HFF-Myc (cell line): ENCODE data around the gene CHKA.

Experiments used
- DNase-seq: peaks from one replicate; pipeline ENCODE4 v3.0.0-alpha.2; 2011; ENCODE audit warnings: low read depth; ENCODE audit errors: extremely low read depth
- H3K4me3 ChIP-seq: replicated peaks from 2 replicates; pipeline ENCODE4 v1.5.1; 2011; ENCODE audit warnings: low read depth, mild to moderate bottlenecking, control low read depth, low read length
- TF ChIP-seq, protein P1 (sequence below): IDR thresholded peaks from 2 replicates; pipeline ENCODE4 v1.5.1; 2012; ENCODE audit warnings: mild to moderate bottlenecking, low read depth, low read length, control low read depth; ENCODE audit errors: missing control alignments

Gene CHKA

GRCh38 chr11:68127714-68128681, 6.8 kb upstream of the CHKA start:
- TF ChIP-seq, protein P1, sequence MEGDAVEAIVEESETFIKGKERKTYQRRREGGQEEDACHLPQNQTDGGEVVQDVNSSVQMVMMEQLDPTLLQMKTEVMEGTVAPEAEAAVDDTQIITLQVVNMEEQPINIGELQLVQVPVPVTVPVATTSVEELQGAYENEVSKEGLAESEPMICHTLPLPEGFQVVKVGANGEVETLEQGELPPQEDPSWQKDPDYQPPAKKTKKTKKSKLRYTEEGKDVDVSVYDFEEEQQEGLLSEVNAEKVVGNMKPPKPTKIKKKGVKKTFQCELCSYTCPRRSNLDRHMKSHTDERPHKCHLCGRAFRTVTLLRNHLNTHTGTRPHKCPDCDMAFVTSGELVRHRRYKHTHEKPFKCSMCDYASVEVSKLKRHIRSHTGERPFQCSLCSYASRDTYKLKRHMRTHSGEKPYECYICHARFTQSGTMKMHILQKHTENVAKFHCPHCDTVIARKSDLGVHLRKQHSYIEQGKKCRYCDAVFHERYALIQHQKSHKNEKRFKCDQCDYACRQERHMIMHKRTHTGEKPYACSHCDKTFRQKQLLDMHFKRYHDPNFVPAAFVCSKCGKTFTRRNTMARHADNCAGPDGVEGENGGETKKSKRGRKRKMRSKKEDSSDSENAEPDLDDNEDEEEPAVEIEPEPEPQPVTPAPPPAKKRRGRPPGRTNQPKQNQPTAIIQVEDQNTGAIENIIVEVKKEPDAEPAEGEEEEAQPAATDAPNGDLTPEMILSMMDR = no peak
- H3K4me3 ChIP-seq = peak overlapping the region; percentile 21
- no peak for DNase-seq

DNA sequence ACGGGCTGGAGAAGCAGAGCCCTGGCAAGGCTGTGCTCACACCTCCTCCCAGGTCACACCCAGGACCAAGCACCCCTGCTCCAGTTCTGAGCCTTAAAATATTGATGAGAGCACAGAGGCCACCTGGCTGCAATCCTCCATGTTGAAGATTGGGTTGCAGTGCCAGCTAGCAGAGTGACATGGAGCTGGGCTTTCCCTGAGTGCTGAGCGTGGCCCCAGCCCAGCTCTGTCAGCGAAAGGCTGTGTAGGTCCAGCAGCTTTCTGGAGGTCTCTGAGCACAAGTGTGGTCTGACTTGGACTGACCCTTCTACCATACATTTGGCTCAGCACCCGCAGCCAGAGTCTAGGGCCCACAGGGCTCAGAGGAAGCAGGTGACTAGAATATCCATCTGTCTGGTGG, 4.0 kb upstream of the CHKA start:
- TF ChIP-seq, protein P1 = no peak
- no peak for DNase-seq
- no peak overlapping the region for H3K4me3 ChIP-seq

- TF ChIP-seq, protein P1 = no peak
- no peak overlapping the region for H3K4me3 ChIP-seq
- DNase-seq = no peak
Measured at GRCh38 chr11:68122936-68123539, 1.9 kb upstream of the CHKA start.

- TF ChIP-seq, protein P1 = no peak
- peak overlapping the region; percentile 66 for H3K4me3 ChIP-seq
- DNase-seq = no peak
Measured at GRCh38 chr11:68120273-68121066, 718 bp downstream of the CHKA start.

- TF ChIP-seq, protein P1 = no peak
- DNase-seq = no peak
- H3K4me3 ChIP-seq = no peak overlapping the region
Measured at GRCh38 chr11:68118706-68119448, 2.3 kb downstream of the CHKA start.
